ENCODE data around the gene KLHL7. TPM values are rescaled to one million over a fixed set of nuclear protein-coding genes. Genes with fewer than 3 reads are reported as not detected.

Gene KLHL7
- total RNA-seq, 1 donor from 2014 or later = 18.7 TPM

GRCh38 chr7:23211589-23211988, 106.0 kb downstream of the KLHL7 start:
- no peak for ATAC-seq
- no peak for TF ChIP-seq CTCF (IDR thresholded peaks at IDR 0.05)
- Histone ChIP-seq H3K36me3 (no peaks in the 10 kb centered on the region), H3K27ac (no peak overlapping the region), H3K27me3 (ENCODE audit: low read depth) (no peaks in the 10 kb centered on the region), H3K9me3 (no peaks in the 10 kb centered on the region), H3K4me1 (no peaks in the 10 kb centered on the region), H3K4me3 (no peak overlapping the region)
- no peak for DNase-seq
- intact Hi-C loops (cut with DNase I) = no loop called here

DNA sequence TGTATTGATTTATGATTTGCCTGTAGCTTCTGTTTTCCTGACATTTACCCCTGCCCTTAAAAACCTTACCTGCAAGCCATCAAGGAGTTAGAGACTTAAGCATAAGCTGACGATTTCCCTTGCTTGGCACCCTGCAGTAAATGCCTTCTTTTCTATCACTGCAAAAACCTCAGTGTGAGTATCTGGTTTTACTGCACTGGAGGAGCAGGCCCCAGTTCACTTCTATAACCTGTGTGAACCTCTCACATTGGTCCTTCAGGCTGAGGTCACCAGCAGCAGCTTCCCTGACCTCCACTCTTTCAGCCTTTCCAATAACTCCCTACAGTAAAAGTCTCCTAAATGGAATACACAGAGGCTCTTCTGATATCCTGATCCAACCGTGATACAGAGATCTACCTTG, 106.8 kb downstream of the KLHL7 start:
- Histone ChIP-seq H3K4me1 (no peaks in the 10 kb centered on the region), H3K27ac (no peak overlapping the region), H3K27me3 (ENCODE audit: low read depth) (no peaks in the 10 kb centered on the region), H3K9me3 (no peaks in the 10 kb centered on the region), H3K36me3 (no peaks in the 10 kb centered on the region), H3K4me3 (no peak overlapping the region)
- ATAC-seq = no peak
- no peak for TF ChIP-seq CTCF (IDR thresholded peaks at IDR 0.05)
- no peak for DNase-seq
- intact Hi-C loops (cut with DNase I) = no loop called here

DNA sequence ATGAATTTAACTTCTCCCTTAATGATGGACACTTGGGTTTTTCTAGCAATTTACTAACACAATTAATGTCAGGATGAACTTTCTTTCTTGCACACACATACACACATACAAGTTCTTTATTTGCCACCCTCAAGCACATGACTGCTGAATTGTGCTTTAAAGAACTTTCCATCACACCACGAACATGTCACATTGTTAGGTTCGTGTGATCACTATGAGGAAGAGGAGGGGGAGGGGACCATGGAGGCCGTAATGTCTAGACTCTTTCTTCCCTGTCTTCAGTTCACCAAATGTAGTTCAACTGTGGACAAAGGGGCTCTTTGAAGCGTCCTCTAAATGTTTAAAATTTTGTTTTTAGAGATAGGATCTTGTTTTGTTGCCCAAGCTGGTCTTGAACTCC, 107.3 kb downstream of the KLHL7 start:
- ATAC-seq (no peak), DNase-seq (no peak)
- no peaks in the 10 kb centered on the region for H3K4me1 ChIP-seq
- no peak overlapping the region for H3K27ac ChIP-seq
- no peak for TF ChIP-seq CTCF (IDR thresholded peaks at IDR 0.05)
- H3K27me3 ChIP-seq (ENCODE audit: low read depth) = no peaks in the 10 kb centered on the region
- H3K4me3 ChIP-seq = no peak overlapping the region
- intact Hi-C loops (cut with DNase I) = no loop called here
- no peaks in the 10 kb centered on the region for H3K9me3 ChIP-seq
- no peaks in the 10 kb centered on the region for H3K36me3 ChIP-seq

GRCh38 chr7:23213755-23214154, 108.2 kb downstream of the KLHL7 start:
- Histone ChIP-seq H3K9me3 (no peaks in the 10 kb centered on the region), H3K4me3 (no peak overlapping the region), H3K27ac (no peak overlapping the region), H3K36me3 (no peaks in the 10 kb centered on the region), H3K4me1 (no peaks in the 10 kb centered on the region), H3K27me3 (ENCODE audit: low read depth) (no peaks in the 10 kb centered on the region)
- ATAC-seq (no peak), DNase-seq (no peak)
- no peak for TF ChIP-seq CTCF (IDR thresholded peaks at IDR 0.05)
- intact Hi-C loops (cut with DNase I) = no loop called here

- H3K27me3 ChIP-seq (ENCODE audit: low read depth) = no peaks in the 10 kb centered on the region
- H3K9me3 ChIP-seq = no peaks in the 10 kb centered on the region
- H3K4me3 ChIP-seq = no peak overlapping the region
- intact Hi-C loops (cut with DNase I) = no loop called here
- ATAC-seq (no peak), DNase-seq (no peak)
- H3K27ac ChIP-seq = no peak overlapping the region
- no peak for TF ChIP-seq CTCF (IDR thresholded peaks at IDR 0.05)
- H3K36me3 ChIP-seq = no peaks in the 10 kb centered on the region
- H3K4me1 ChIP-seq = no peaks in the 10 kb centered on the region
Measured at GRCh38 chr7:23214423-23214822, 108.8 kb downstream of the KLHL7 start.

DNA sequence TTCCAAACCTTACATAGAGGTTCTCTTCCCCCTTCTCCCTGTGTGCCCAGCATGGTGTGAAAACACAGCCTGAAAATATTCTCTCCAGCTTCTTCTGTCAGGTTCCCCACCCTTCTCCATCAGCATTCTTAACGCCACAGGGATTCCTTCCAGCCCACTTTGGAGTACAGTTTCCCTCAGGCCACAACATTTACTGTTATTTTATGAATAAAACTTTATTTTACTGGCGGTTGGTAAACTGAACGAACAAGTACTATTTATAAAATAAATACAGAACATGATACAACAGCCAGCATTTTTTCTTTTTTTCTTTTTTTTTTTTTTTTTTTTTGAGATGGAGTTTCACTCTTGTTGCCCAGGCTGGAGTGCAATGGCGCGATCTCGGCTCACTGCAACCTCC, 109.4 kb downstream of the KLHL7 start:
- intact Hi-C loops (cut with DNase I) = no loop called here
- Histone ChIP-seq H3K27ac (no peak overlapping the region), H3K36me3 (no peaks in the 10 kb centered on the region), H3K4me3 (no peak overlapping the region), H3K4me1 (no peaks in the 10 kb centered on the region), H3K9me3 (no peaks in the 10 kb centered on the region), H3K27me3 (ENCODE audit: low read depth) (no peaks in the 10 kb centered on the region)
- ATAC-seq (no peak), DNase-seq (no peak)
- TF ChIP-seq CTCF (IDR thresholded peaks at IDR 0.05) = no peak

All from lower lobe of right lung (tissue), 2 donors.